ENCODE results near the gene RFC1. TPM values are rescaled to one million over a fixed set of nuclear protein-coding genes. Genes with fewer than 3 reads are reported as not detected.
"Not testable (repeated sequence)": the region's sequence is repeated elsewhere in the genome, so short reads cannot be mapped to it uniquely, and the experiment has no call there.

RFC1 gene, protein sequence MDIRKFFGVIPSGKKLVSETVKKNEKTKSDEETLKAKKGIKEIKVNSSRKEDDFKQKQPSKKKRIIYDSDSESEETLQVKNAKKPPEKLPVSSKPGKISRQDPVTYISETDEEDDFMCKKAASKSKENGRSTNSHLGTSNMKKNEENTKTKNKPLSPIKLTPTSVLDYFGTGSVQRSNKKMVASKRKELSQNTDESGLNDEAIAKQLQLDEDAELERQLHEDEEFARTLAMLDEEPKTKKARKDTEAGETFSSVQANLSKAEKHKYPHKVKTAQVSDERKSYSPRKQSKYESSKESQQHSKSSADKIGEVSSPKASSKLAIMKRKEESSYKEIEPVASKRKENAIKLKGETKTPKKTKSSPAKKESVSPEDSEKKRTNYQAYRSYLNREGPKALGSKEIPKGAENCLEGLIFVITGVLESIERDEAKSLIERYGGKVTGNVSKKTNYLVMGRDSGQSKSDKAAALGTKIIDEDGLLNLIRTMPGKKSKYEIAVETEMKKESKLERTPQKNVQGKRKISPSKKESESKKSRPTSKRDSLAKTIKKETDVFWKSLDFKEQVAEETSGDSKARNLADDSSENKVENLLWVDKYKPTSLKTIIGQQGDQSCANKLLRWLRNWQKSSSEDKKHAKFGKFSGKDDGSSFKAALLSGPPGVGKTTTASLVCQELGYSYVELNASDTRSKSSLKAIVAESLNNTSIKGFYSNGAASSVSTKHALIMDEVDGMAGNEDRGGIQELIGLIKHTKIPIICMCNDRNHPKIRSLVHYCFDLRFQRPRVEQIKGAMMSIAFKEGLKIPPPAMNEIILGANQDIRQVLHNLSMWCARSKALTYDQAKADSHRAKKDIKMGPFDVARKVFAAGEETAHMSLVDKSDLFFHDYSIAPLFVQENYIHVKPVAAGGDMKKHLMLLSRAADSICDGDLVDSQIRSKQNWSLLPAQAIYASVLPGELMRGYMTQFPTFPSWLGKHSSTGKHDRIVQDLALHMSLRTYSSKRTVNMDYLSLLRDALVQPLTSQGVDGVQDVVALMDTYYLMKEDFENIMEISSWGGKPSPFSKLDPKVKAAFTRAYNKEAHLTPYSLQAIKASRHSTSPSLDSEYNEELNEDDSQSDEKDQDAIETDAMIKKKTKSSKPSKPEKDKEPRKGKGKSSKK
- 100 to 1,000 TPM; 103 to 108 TPM for total RNA-seq

DNA sequence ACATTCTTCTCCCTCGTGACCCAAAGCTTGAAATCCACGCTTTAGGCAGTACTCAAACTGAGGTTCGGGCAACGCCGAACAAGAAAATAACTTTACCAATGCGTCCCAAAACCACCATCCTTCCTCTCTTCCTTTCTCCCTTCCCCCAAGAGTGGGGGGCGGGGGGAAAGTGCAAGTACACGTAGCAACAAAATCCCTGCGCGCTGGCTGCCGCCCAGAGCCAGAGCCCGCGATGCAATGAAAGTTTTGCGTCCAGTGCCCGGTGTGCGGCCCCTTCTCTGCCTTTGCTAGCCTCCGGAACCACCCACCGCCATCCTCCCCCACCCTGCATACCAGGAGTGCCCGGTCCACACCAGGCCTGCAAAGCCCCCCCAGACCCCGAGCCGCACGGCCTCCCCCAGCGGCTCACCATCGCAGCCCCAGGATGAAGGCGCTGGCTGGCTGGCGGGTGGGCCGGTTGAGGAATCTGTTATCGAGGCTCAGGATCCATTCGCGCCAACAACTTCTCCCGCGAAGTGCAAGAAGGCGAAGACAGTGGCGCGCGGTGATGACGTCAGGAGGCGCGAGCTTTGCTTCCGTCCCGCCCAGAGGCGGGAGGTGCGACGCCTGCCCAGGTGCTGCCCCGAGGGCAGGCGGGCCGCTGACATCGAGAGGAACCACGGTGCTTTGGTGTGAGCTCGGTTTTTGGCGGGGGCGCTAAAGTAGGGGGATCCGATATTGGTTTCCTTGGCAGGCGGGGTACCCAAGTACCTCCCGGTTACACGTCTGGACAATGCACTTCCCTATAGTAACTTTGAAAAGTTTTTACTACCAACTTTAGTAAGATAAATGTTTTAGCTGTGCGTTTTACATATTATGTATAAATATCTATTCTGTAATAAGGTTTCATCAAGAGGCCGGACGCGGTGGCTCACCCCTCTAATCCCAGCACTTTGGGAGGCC is at the start of gene RFC1:
Gene RFC1, minus strand, starts transcription at position 533 of the 942 bp plus-strand sequence. Its CDS starts 121 bp downstream, at position 412.
- CTCF ChIA-PET, result interaction anchor here (0.8 to 2.5 kb wide), 6 partner anchors 9 to 93 kb away, joined by 3 to 9 read pairs (median 4); partner anchors contain the start of gene LIAS
- POLR2A ChIA-PET, result interaction anchor here (0.6 to 3.7 kb wide), 5 partner anchors 11 to 272 kb away, joined by 3 to 53 read pairs (median 4); partner anchors contain the start of genes LIAS, RPL9, SMIM14 and UGDH

DNA sequence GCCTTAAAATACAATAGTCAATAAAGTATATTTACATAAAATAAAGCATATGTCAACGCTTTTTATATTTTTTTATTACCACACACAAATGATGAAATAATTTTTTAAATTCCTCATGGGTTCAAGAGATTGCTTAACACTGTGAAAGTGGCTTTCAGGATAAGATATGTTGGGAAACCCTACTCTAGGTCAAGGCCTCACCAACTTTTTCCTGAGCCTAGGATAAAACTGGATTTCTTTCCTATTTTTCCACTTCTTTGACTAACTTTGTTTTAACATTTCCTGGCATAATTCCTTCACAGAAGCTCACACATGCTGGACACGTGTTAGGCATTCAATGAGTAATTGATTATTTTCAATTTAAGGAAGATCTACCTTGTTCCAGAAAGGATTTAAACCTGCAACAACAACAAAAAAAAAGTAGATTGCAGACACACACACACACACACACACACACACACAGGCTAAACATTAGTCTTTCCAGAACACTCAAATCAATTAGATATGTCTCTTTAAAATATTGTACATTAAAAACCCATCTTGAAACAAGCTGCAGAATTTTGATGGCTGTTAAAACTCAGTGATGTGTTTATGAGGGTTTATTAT is 49.6 kb upstream of the RFC1 start:
- ChIA-PET POLR2A (no interaction called here), CTCF (no interaction called here)

DNA sequence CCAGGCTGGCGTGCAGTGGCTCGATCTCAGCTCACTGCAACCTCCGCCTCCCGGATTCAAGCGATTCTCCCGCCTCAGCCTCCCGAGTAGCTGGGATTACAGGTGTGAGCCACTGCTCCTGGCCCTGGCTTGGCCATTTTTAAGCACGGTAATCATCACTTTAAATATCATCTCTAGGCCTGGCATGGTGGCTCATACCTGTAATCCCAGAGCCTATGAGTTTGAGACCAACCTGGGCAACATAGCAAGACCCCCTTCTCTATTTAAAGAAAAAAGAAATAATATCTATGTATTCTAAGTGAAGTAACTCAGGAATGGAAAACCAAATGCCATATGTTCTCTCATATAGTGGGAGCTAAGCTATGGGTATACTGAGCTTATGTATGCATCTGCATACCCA is 45.4 kb upstream of the RFC1 start:
- POLR2A ChIA-PET, result not testable (repeated sequence)
- CTCF ChIA-PET, result interaction anchor here (0.7 kb wide), 1 partner anchor 1845 kb away, joined by 3 read pairs; no protein-coding TSS in a partner anchor

DNA sequence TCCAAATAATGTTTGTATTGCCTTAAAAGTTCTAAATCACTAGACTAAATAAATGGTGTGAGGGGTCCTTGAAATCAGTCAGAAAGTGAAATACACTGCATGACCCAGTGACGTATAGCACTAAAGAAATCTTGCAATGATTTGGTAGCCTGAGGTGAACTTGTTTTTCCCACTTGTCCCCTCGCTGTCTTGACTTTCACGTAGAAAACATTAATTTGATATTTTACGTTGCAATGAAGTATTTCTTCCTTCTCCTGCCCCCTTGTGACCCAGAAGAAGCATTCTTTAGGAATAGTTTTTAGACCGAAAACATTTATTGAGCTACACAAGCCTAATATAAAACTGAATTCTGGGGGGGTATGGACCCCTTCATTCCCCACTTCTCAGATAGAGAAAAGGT is 44.3 kb upstream of the RFC1 start:
- ChIA-PET CTCF (no interaction called here), POLR2A (no interaction called here)

DNA sequence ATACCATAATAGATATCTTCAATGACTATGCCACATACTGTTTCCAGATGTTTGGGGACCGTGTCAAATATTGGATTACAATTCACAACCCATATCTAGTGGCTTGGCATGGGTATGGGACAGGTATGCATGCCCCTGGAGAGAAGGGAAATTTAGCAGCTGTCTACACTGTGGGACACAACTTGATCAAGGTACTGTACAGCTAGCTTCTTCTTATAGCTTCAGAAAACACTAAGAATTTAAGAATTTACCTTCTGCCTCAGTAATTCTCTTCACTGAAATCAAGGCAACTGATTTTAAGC is 41.4 kb upstream of the RFC1 start:
- CTCF ChIA-PET, result no interaction called here
- POLR2A ChIA-PET, result no interaction called here

DNA sequence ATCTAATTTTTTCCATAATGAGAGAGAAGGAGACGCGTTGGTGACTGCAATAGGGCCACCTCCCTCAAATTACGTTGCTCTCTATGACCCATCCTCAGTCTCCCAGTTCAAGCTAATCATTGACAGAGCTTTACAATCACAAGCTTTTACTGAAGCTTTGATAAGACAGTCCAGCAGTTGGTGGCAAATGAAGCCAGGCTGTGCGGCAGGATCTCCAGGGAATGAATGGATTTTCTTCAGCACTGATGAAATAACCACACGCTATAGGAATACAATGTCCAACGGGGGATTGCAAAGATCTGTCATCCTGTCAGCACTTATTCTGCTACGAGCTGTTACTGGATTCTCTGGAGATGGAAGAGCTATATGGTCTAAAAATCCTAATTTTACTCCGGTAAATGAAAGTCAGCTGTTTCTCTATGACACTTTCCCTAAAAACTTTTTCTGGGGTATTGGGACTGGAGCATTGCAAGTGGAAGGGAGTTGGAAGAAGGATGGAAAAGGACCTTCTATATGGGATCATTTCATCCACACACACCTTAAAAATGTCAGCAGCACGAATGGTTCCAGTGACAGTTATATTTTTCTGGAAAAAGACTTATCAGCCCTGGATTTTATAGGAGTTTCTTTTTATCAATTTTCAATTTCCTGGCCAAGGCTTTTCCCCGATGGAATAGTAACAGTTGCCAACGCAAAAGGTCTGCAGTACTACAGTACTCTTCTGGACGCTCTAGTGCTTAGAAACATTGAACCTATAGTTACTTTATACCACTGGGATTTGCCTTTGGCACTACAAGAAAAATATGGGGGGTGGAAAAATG is 40.8 kb upstream of the RFC1 start, which contains the start of gene KLB:
Gene KLB, plus strand, starts transcription at position 168 of the 821 bp plus-strand sequence. Its CDS starts 20 bp downstream, at position 188.
- ChIA-PET CTCF (no interaction called here), POLR2A (no interaction called here)

DNA sequence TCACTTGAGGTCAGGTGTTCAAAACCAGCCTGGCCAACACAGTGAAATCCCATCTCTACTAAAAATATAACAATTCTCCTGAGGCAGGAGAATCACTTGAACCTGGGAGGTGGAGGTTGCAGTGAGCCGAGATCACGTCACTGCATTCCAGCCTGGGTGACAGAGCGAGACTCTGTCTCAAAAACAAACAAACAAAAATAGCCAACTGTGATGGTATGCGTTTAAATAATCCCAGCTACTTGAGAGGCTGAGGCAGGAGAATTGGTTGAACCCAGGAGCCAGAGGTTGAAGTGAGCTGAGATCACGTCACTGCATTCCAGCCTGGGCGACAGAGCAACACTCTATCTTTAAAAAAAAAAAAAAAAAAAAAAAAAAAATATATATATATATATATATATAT is 35.5 kb upstream of the RFC1 start:
- POLR2A ChIA-PET, CTCF ChIA-PET: not testable (repeated sequence)

DNA sequence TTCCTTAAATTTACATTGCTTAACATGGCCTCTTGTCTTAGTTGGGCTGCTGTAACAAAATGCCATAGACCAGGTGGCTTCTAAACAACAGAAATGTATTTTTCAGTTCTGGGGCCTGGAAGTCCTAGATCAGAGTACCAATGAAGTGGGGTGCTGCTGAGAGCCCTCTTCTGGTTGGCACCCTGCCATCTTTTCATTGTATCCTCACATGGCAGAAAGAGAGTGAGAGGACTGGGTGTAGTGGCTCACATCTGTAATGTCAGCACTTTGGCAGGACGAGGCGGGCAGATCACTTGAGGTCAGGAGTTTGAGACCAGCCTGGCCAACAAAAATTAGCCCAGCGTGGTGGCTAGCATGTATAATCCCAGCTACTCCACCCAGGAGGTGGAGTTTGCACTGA is 28.5 kb upstream of the RFC1 start:
- POLR2A ChIA-PET, result no interaction called here
- CTCF ChIA-PET, result no interaction called here

DNA sequence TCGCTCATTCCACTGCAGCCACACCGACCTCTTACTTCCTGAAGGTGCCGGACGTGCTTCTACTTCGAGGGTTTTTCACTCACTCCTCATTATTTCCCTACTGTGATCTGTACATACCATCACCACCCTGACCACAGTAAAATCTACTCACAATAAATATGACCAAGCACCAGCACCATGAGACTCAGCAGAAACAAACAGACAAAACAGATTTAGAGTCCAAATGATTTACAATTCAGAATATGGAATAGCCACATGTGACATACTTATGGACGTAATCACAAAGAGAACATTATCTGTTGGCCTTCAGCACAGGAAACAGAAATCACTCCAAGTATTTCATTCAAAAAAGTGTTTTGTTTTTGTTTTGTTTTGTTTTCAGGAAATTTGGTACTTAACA is 24.4 kb upstream of the RFC1 start:
- ChIA-PET POLR2A (no interaction called here), CTCF (no interaction called here)

DNA sequence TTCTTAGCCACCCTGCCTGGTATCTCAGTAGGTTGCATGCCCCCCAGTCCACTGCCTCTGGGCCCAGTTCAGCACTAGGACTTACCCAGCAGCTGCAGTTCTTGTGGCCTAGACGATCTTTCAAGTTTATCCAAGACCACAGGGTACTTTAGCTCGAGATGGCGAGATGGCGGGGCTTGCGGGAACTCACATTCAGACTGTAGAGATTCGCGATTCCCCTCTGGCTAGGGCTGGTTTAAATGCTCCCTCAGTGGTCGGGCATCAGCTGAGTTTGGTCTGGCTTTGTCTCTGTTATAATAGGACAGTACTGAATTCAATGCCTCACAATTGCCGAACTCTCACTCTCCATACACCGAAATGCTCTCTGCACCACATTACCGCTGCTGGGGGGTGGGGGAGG is 18.4 kb upstream of the RFC1 start:
- ChIA-PET POLR2A (interaction anchor here (0.6 kb wide), 1 partner anchor 1237 kb away, joined by 5 read pairs; no protein-coding TSS in a partner anchor), CTCF (interaction anchor here (1.0 kb wide), 1 partner anchor 18 kb away, joined by 4 read pairs; the partner anchor contains the start of gene RFC1)

DNA sequence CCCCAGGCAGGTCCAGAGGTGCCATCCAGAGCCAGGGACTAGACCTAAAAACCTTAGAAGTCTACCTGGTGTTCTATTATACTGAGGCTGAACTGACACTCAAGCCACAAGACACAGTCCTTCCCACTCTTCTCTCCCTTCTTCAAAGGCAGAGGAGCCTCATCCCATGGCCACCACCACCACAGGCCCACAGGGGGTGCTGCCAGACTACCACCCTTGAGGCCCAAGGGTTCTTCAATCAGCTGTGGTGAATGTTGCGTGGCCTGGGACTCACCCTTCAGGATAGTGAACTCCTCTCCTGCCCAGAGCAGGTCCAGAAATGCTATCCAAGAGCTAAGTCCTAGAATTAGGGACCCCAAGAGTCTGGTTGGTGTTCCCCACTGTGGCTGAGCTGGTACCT is 17.5 kb upstream of the RFC1 start:
- CTCF ChIA-PET, result interaction anchor here (1.0 kb wide), 1 partner anchor 17 kb away, joined by 4 read pairs; the partner anchor contains the start of gene RFC1
- POLR2A ChIA-PET, result no interaction called here

DNA sequence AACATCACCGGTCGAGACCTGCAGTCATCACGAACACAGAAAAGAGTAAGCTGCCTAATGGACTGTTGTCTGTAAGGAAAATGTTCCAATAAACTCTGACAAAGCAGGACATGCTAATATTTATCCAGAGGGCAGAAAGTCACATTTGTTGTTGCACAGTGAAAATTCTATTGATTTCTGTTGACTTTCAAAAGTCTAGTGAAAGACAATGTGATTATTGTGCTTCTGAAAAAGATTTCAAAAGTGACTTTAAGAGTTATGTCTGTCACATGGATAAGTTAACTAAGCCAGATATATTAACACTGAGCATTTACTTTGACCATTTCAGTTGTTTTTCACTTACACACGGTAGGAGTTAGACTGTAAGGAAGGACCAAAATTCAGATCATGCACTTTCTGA is 9.3 kb upstream of the RFC1 start:
- CTCF ChIA-PET, result interaction anchor here (1.5 kb wide), 1 partner anchor 9 kb away, joined by 4 read pairs; the partner anchor contains the start of gene RFC1
- POLR2A ChIA-PET, result no interaction called here

DNA sequence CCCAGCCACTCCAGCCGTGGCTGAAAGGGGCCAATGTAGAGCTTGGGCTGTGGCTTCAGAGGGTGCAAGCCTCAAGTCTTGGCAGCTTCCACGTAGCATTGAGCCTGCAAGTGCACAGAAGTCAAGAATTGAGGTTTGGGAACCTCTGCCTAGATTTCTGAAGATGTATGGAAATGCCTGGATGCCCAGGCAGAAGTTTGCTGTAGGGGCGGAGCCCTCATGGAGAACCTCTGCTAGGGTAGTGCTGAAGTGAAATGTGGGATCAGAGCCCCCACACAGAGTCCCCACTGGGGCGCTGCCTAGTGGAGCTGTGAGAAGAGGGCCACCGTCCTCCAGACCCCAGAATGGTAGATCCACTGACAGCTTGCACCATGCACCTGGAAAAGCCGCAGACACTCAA is 5.0 kb upstream of the RFC1 start:
- POLR2A ChIA-PET, CTCF ChIA-PET: not testable (repeated sequence)

DNA sequence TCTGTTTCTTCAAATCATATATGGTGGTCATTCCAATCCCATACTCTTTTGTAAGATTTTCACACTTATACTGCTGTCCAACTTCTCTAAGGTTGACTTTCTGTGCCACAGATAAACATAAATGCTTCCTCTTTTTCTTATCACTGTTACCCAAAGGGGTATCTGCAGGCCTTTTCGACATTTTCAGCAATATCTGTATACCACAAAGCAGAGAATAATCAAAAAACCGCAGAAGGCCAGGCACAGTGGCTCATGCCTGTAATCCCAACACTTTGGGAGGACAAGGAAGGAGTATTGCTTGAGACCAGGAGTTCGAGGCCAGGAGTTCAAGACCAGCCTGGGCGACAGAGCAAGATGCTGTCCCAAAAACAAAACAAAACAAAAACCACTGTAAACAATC is 3.1 kb upstream of the RFC1 start:
- CTCF ChIA-PET, result no interaction called here
- POLR2A ChIA-PET, result no interaction called here

DNA sequence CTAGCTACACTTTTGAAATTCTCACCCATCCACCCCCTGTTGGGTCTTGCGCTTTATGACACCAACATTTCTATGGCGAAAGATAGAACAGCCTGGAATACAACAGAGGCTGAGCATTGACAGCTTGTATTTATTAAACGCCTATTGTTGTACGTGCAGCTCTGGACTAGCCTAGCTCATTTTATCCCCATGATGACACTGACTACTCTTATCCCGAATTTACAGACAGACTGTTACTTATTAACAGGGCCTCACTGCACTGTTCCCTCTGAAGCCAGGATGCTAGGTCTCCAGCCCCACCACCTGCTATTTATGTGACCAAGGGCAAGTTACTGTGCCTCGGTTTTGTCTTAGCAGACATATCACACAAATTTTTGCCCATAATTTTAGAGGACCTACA is 1.0 kb upstream of the RFC1 start:
- ChIA-PET CTCF (interaction anchor here (0.8 to 2.5 kb wide), 4 partner anchors 8 to 92 kb away, joined by 3 to 9 read pairs (median 4); partner anchors contain the start of gene LIAS), POLR2A (interaction anchor here (3.7 kb wide), 1 partner anchor 12 kb away, joined by 53 read pairs; no protein-coding TSS in a partner anchor)

DNA sequence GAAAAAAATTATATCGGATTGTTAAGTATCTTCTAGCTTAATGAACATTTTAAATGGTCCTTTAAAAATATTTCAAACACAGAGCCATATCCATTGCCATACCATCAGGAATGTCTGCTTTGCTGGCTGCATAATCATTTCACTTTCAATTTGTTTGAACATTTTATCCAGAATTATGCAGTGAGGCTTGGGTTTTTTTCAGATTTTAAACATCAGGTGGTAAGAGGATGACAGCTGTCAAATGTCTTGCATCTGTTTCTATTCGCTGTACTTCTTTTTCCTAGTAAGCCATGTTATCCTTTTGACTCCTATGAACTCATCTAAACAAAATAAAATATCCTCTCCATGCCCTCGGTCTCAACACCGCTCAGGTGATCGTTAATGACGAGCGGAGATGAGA is 802 bp downstream of the RFC1 start:
- ChIA-PET CTCF (interaction anchor here (0.7 to 2.5 kb wide), 3 partner anchors 9 to 463 kb away, joined by 3 to 9 read pairs (median 4); no protein-coding TSS in a partner anchor), POLR2A (interaction anchor here (0.6 to 3.7 kb wide), 4 partner anchors 10 to 273 kb away, joined by 4 to 53 read pairs (median 6); partner anchors contain the start of genes LIAS, RPL9, SMIM14 and UGDH)

DNA sequence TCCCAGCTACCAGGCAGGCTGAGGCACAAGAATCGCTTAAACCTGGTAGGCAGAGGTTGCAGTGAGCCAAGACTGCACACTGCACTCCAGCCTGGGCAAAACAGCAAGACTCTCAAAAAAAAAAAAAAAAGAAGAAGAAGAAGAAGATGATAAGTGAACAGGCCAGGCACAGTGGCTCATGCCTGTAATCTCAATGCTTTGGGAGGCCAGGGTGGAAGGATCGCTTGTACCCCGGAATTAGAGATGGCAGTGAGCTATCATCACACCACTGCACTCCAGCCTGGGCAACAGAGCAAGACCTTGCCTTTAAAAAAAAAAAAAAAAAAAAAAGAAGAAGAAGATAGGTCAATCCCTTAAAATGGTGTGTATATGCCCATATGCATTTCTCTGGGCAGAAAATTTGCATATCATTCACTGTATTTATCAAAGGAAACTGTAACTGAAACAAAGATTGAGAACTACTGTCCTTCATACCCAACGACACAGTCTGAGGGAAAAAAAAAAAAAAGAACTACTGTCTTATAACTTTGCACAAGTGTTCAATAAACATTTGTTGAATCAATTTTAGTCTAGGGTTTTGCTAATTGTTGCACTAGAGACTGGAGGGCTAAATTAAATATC is 2.3 kb downstream of the RFC1 start:
- CTCF ChIA-PET, result interaction anchor here (0.8 kb wide), 1 partner anchor 40 kb away, joined by 6 read pairs; no protein-coding TSS in a partner anchor
- POLR2A ChIA-PET, result interaction anchor here (0.7 to 3.7 kb wide), 2 partner anchors 9 to 320 kb away, joined by 8 to 53 read pairs; no protein-coding TSS in a partner anchor
